Coronary artery (tissue), 2 donors: ENCODE results near the gene RAPGEF6.
"Not testable (repeated sequence)": the region's sequence is repeated elsewhere in the genome, so short reads cannot be mapped to it uniquely, and the experiment has no call there.

Source experiments
- DNase-seq: peaks from one replicate; pipeline ENCODE4 v3.0.0-alpha.2; 2017; ENCODE audit warnings: low spot score
- H3K27ac ChIP-seq, 2 donors: fragments of 200-600 bp; sonication (generic); one replicate each; pipeline ENCODE4 v1.5.1; 2016 to 2019
- H3K4me3 ChIP-seq: fragments of 200-600 bp; sonication (generic); 2 replicates; pipeline ENCODE4 v1.5.1; 2016; ENCODE audit warnings: mild to moderate bottlenecking, moderate library complexity
- CTCF ChIP-seq: fragments of 200-600 bp; sonication (generic); IDR thresholded peaks from one replicate; pipeline ENCODE4 v1.5.1; 2019; ENCODE audit warnings: antibody characterized with exemption

Gene RAPGEF6

GRCh38 chr5:131505237-131505908, 129.7 kb downstream of the RAPGEF6 start:
- H3K27ac ChIP-seq, result no peak overlapping the region
- H3K4me3 ChIP-seq, result no peak overlapping the region
- TF ChIP-seq CTCF, result no peak
- DNase-seq, result no peak

- Histone ChIP-seq H3K27ac (no peak overlapping the region), H3K4me3 (no peak overlapping the region)
- no peak for DNase-seq
- no peak for TF ChIP-seq CTCF
Measured at GRCh38 chr5:131496400-131496713, 138.7 kb downstream of the RAPGEF6 start.

- no peak overlapping the region for H3K27ac ChIP-seq
Measured at GRCh38 chr5:131495536-131496399, 139.3 kb downstream of the RAPGEF6 start.

GRCh38 chr5:131491749-131492148, 143.3 kb downstream of the RAPGEF6 start:
- no peak for DNase-seq
- Histone ChIP-seq H3K4me3 (no peak overlapping the region), H3K27ac (no peak overlapping the region)
- no peak for TF ChIP-seq CTCF

More at GRCh38 chr5:131495536-131496399, 139.3 kb downstream of the RAPGEF6 start:
- DNase-seq, result no peak
- no peak overlapping the region for H3K4me3 ChIP-seq
- no peak for TF ChIP-seq CTCF

- no peak for TF ChIP-seq CTCF
Measured at GRCh38 chr5:131488463-131488862, 146.6 kb downstream of the RAPGEF6 start.

GRCh38 chr5:131487371-131487770, 147.7 kb downstream of the RAPGEF6 start:
- not testable (repeated sequence) for H3K27ac ChIP-seq, H3K4me3 ChIP-seq, DNase-seq

More at GRCh38 chr5:131488463-131488862, 146.6 kb downstream of the RAPGEF6 start:
- DNase-seq, result no peak
- no peak overlapping the region for H3K4me3 ChIP-seq
- no peak overlapping the region for H3K27ac ChIP-seq

GRCh38 chr5:131482617-131483016, 152.4 kb downstream of the RAPGEF6 start:
- H3K27ac ChIP-seq, result no peak overlapping the region
- no peak for DNase-seq
- TF ChIP-seq CTCF, result no peak
- H3K4me3 ChIP-seq, result no peak overlapping the region
